Gastroesophageal sphincter (tissue), 3 donors: ENCODE data around the gene SLC17A3.

ENCODE experiments used
- CTCF ChIP-seq, 4 experiments: fragments of 200-600 bp in 2 of 4; fragments of 450-650 bp in 2 of 4; sonication (generic) in 1 of 4; IDR thresholded peaks; one replicate each; pipeline ENCODE4 v1.5.1; 2017 to 2019; ENCODE audit warnings: antibody characterized with exemption in 4 of 4, mild to moderate bottlenecking in 2 of 4, moderate library complexity in 2 of 4
- POLR2AphosphoS5 ChIP-seq: sonication (generic); formaldehyde crosslinking; IDR thresholded peaks from one replicate; pipeline ENCODE4 v1.6.1; 2017; ENCODE audit warnings: antibody characterized with exemption

- no peak for TF ChIP-seq CTCF (IDR thresholded peaks at IDR 0.05)
- TF ChIP-seq POLR2AphosphoS5, result no peak
Observed at GRCh38 chr6:25875563-25875905, 1.5 kb upstream of the SLC17A3 start.
